WTC11 (cell line): ENCODE data around the gene CCDC107. TPM values are rescaled to one million over a fixed set of nuclear protein-coding genes. Genes with fewer than 3 reads are reported as not detected.
A peak's percentile ranks its signal among the peaks of the same experiment; 100 is the strongest.

Source experiments
- ATAC-seq: fragments of 200-7000 bp; cut with Tn5 transposase; 2 replicates; pipeline ENCODE4 v1.10.0; 2021; ENCODE audit warnings: mild to moderate bottlenecking, moderate library complexity
- CTCF ChIA-PET: fragments of 300-600 bp; sonication (Branson Sonifier 250); formaldehyde crosslinking; loops from one replicate; lab custom pipeline; 2021; ENCODE audit warnings: antibody characterized with exemption; lab: Charles Lee
- POLR2A ChIA-PET: fragments of 350-600 bp; sonication (Branson Sonifier 250); formaldehyde crosslinking; loops from one replicate; lab custom pipeline; 2021; ENCODE audit warnings: antibody characterized with exemption; lab: Charles Lee
- DNase-seq: peaks from one replicate; pipeline ENCODE4 v3.0.0; 2021; ENCODE audit warnings: low spot score
- H3K27ac Mint-ChIP-seq: 2 replicates; pipeline ENCODE4 v1.8.0; 2021; ENCODE audit warnings: mixed read lengths
- H3K27me3 Mint-ChIP-seq: 2 replicates; pipeline ENCODE4 v1.8.0; 2021; ENCODE audit warnings: low read depth, mild to moderate bottlenecking, moderate library complexity, mixed read lengths
- H3K36me3 Mint-ChIP-seq: 2 replicates; pipeline ENCODE4 v1.8.0; 2021; ENCODE audit warnings: mixed read lengths
- H3K4me1 Mint-ChIP-seq: 2 replicates; pipeline ENCODE4 v1.8.0; 2022; ENCODE audit warnings: mixed read lengths
- H3K4me3 Mint-ChIP-seq: 2 replicates; pipeline ENCODE4 v1.8.0; 2021; ENCODE audit warnings: mild to moderate bottlenecking, moderate library complexity, mixed read lengths
- H3K9me3 Mint-ChIP-seq: 2 replicates; pipeline ENCODE4 v1.8.0; 2021; ENCODE audit warnings: mixed read lengths
- ARID4B ChIP-seq: sonication (generic); formaldehyde crosslinking; IDR thresholded peaks from 2 replicates; pipeline ENCODE4 v1.8.0; 2023; ENCODE audit warnings: missing genetic modification reagents, mild to moderate bottlenecking, borderline replicate concordance
- ATF6 ChIP-seq: sonication (generic); formaldehyde crosslinking; IDR thresholded peaks from 2 replicates; pipeline ENCODE4 v1.8.1; 2023; ENCODE audit warnings: mild to moderate bottlenecking, missing genetic modification reagents
- GABPB1 ChIP-seq: sonication (generic); formaldehyde crosslinking; IDR thresholded peaks from 2 replicates; pipeline ENCODE4 v1.8.1; 2023; ENCODE audit warnings: mild to moderate bottlenecking, missing genetic modification reagents
- GTF2I ChIP-seq: fragments of 250-450 bp; sonication (Bioruptor Pico); conservative IDR thresholded peaks from 2 replicates; pipeline ENCODE4 v1.4.0; 2021; ENCODE audit warnings: mild to moderate bottlenecking
- IRF1 ChIP-seq: sonication (generic); formaldehyde crosslinking; IDR thresholded peaks from 2 replicates; pipeline ENCODE4 v1.8.0; 2023; ENCODE audit warnings: missing genetic modification reagents
- IRF2 ChIP-seq: sonication (generic); formaldehyde crosslinking; IDR thresholded peaks from 2 replicates; pipeline ENCODE4 v1.8.0; 2022; ENCODE audit warnings: low read depth, missing genetic modification reagents, borderline replicate concordance
- KAT7 ChIP-seq: sonication (generic); formaldehyde crosslinking; IDR thresholded peaks from 2 replicates; pipeline ENCODE4 v1.8.1; 2023; ENCODE audit warnings: missing genetic modification reagents, mild to moderate bottlenecking, borderline replicate concordance
- MXD4 ChIP-seq: fragments of 250-450 bp; sonication (Bioruptor Pico); IDR thresholded peaks from 2 replicates; pipeline ENCODE4 v1.8.0; 2021; ENCODE audit warnings: mild to moderate bottlenecking, moderate library complexity, borderline replicate concordance
- NR1H2 ChIP-seq: sonication (generic); formaldehyde crosslinking; IDR thresholded peaks from 2 replicates; pipeline ENCODE4 v1.9.0; 2021; ENCODE audit warnings: mild to moderate bottlenecking, moderate library complexity, missing genetic modification reagents
- NR3C1 ChIP-seq: sonication (generic); formaldehyde crosslinking; conservative IDR thresholded peaks from 2 replicates; pipeline ENCODE4 v1.8.1; 2023; ENCODE audit warnings: low read depth, mild to moderate bottlenecking, missing genetic modification reagents
- SMAD4 ChIP-seq: sonication (generic); formaldehyde crosslinking; IDR thresholded peaks from 2 replicates; pipeline ENCODE4 v1.8.0; 2022; ENCODE audit warnings: mild to moderate bottlenecking, missing genetic modification reagents
- TP53 ChIP-seq: sonication (generic); formaldehyde crosslinking; IDR thresholded peaks from 2 replicates; pipeline ENCODE4 v1.8.1; 2023; ENCODE audit warnings: mild to moderate bottlenecking, missing genetic modification reagents
- ZNF121 ChIP-seq: sonication (generic); formaldehyde crosslinking; IDR thresholded peaks from 2 replicates; pipeline ENCODE4 v1.8.0; 2023; ENCODE audit warnings: missing genetic modification reagents
- ZNF219 ChIP-seq: sonication (generic); formaldehyde crosslinking; IDR thresholded peaks from 2 replicates; pipeline ENCODE4 v1.8.0; 2023; ENCODE audit warnings: missing genetic modification reagents, mild to moderate bottlenecking, borderline replicate concordance
- ZNF396 ChIP-seq: fragments of 250-450 bp; sonication (Bioruptor Pico); IDR thresholded peaks from 2 replicates; pipeline ENCODE4 v1.8.0; 2021; ENCODE audit warnings: mild to moderate bottlenecking, moderate library complexity, borderline replicate concordance
- ZNF423 ChIP-seq: fragments of 250-450 bp; sonication (Bioruptor Pico); IDR thresholded peaks from 2 replicates; pipeline ENCODE4 v2.1.2; 2022; ENCODE audit warnings: mild to moderate bottlenecking, moderate library complexity
- ZSCAN18 ChIP-seq: fragments of 250-450 bp; sonication (Bioruptor Pico); IDR thresholded peaks from 2 replicates; pipeline ENCODE4 v2.1.2; 2022; ENCODE audit warnings: mild to moderate bottlenecking, moderate library complexity
- total RNA-seq: library from RNA; stranded (reverse); gene quantifications from 3 replicates; pipeline ENCODE4 v1.2.3, GENCODE V29; 2021

Gene CCDC107
- total RNA-seq, 1 experiment from 2014 or later, result 10.8 TPM

GRCh38 chr9:35651956-35652828 lies 5.9 kb upstream of the CCDC107 start:
- DNase-seq, result no peak
- no peak overlapping the region for H3K27ac Mint-ChIP-seq
- ATAC-seq, result no peak
- no peaks in the 10 kb centered on the region for H3K9me3 Mint-ChIP-seq
- peak; percentile 40; the same call in 1 of the 2 replicates for TF ChIP-seq GABPB1 (CRISPR knock-in tag)
- TF ChIP-seq IRF2 (CRISPR knock-in tag), result no peak
- H3K4me3 Mint-ChIP-seq, result no peak overlapping the region
- peaks cover 52% of the 10 kb centered on the region for H3K4me1 Mint-ChIP-seq
- ChIA-PET POLR2A (no interaction called here), CTCF (interaction anchor here (0.6 to 2.2 kb wide), 4 partner anchors 9 to 49 kb away, joined by 3 to 7 read pairs (median 5); no protein-coding TSS in a partner anchor)
- peaks cover 29% of the 10 kb centered on the region for H3K27me3 Mint-ChIP-seq
- no peaks in the 10 kb centered on the region for H3K36me3 Mint-ChIP-seq

GRCh38 chr9:35652829-35653209 lies 5.3 kb upstream of the CCDC107 start:
- Mint-ChIP-seq H3K4me3 (no peak overlapping the region), H3K36me3 (no peaks in the 10 kb centered on the region), H3K9me3 (no peaks in the 10 kb centered on the region), H3K4me1 (peaks cover 46% of the 10 kb centered on the region), H3K27ac (no peak overlapping the region)
- ATAC-seq, result no peak
- POLR2A ChIA-PET, result no interaction called here
- TF ChIP-seq ATF6 (CRISPR knock-in tag) (no peak), ARID4B (no peak), NR3C1 (CRISPR knock-in tag) (no peak), SMAD4 (CRISPR knock-in tag) (no peak), IRF1 (no peak), MXD4 (CRISPR knock-in tag) (no peak), ZNF121 (no peak), ZNF423 (no peak), ZNF219 (CRISPR knock-in tag) (no peak), GTF2I (CRISPR knock-in tag) (no peak), NR1H2 (CRISPR knock-in tag) (no peak), KAT7 (CRISPR knock-in tag) (no peak), ZSCAN18 (CRISPR knock-in tag) (no peak), ZNF396 (CRISPR knock-in tag) (no peak), TP53 (no peak)
- TF ChIP-seq, all 79 proteins: peak for 0
- CTCF ChIA-PET, result interaction anchor here (0.6 to 1.0 kb wide), 2 partner anchors 12 to 42 kb away, joined by 3 to 6 read pairs; partner anchors contain the start of gene ARHGEF39
- H3K27me3 Mint-ChIP-seq, result peaks cover 29% of the 10 kb centered on the region
- DNase-seq, result no peak
